Panc1 (cell line): ENCODE data around the gene KXD1. TPM values are rescaled to one million over a fixed set of nuclear protein-coding genes. Genes with fewer than 3 reads are reported as not detected.

Experiments
- ATAC-seq: fragments of 200-7000 bp; cut with Tn5 transposase; 2 replicates; pipeline ENCODE4 v1.9.1; 2020; ENCODE audit warnings: mild to moderate bottlenecking, moderate library complexity
- BruUV-seq: library from RNA; stranded (reverse); fragments of 400-500 nt; replicated peaks from 2 replicates; lab custom pipeline; 2021; lab: Mats Ljungman, UMichigan
- CTCF ChIA-PET: fragments of 300-600 bp; sonication (Branson Sonifier 250); formaldehyde crosslinking; loops from one replicate; lab custom pipeline; 2022; ENCODE audit warnings: antibody characterized with exemption; lab: Charles Lee
- POLR2A ChIA-PET: fragments of 300-600 bp; sonication (Branson Sonifier 250); formaldehyde crosslinking; loops from one replicate; lab custom pipeline; 2022; ENCODE audit warnings: antibody characterized with exemption; lab: Charles Lee
- DNase-seq: peaks from one replicate; pipeline ENCODE4 v3.0.0-alpha.2; 2010; ENCODE audit warnings: low read depth, low spot score
- H3K27ac ChIP-seq: 2 replicates; pipeline ENCODE4 v1.5.1; 2011; ENCODE audit warnings: mild to moderate bottlenecking, low read length, inconsistent platforms
- H3K27me3 ChIP-seq: fragments of 200-500 bp; sonication (Bioruptor generic); 2 replicates; pipeline ENCODE4 v1.6.0; 2014; ENCODE audit warnings: low read length, inconsistent platforms; ENCODE audit not compliant: control insufficient read depth, insufficient read depth
- H3K36me3 ChIP-seq: fragments of 200-500 bp; sonication (Bioruptor generic); 2 replicates; pipeline ENCODE4 v1.5.1; 2014; ENCODE audit warnings: inconsistent platforms, mild to moderate bottlenecking, low read length, moderate library complexity; ENCODE audit not compliant: control insufficient read depth, insufficient read depth
- H3K4me1 ChIP-seq: 2 replicates; pipeline ENCODE4 v1.5.1; 2011; ENCODE audit warnings: inconsistent platforms, mild to moderate bottlenecking, low read length, moderate library complexity; ENCODE audit not compliant: control insufficient read depth, insufficient read depth
- H3K4me3 ChIP-seq, 2 experiments: 2 replicates each; pipeline ENCODE4 v1.5.1; 2011 to 2012; ENCODE audit warnings: low read depth in 2 of 2, low read length in 2 of 2, mild to moderate bottlenecking in 2 of 2, inconsistent platforms in 1 of 2, moderate library complexity in 1 of 2
- H3K9me3 ChIP-seq: fragments of 200-500 bp; sonication (Bioruptor generic); 2 replicates; pipeline ENCODE4 v1.5.1; 2014; ENCODE audit warnings: low read depth, mild to moderate bottlenecking, inconsistent platforms, low read length, moderate library complexity; ENCODE audit not compliant: control insufficient read depth, insufficient read depth
- CTCF ChIP-seq: fragments of 450-650 bp; IDR thresholded peaks from 2 replicates; pipeline ENCODE4 v1.5.1; 2017; ENCODE audit warnings: mild to moderate bottlenecking
- POLR2AphosphoS5 ChIP-seq: IDR thresholded peaks from 2 replicates; pipeline ENCODE4 v1.6.1; 2012; ENCODE audit warnings: mild to moderate bottlenecking, low read depth, low read length, moderate library complexity
- REST ChIP-seq, 2 experiments: IDR thresholded peaks; 2 replicates each; pipeline ENCODE4 v1.6.1; 2011 to 2012; ENCODE audit warnings: low read depth in 2 of 2, control low read depth in 1 of 2, low read length in 1 of 2, mild to moderate bottlenecking in 1 of 2, moderate library complexity in 1 of 2; ENCODE audit not compliant: insufficient read depth in 1 of 2
- SIN3A ChIP-seq: IDR thresholded peaks from 2 replicates; pipeline ENCODE4 v1.6.1; 2012; ENCODE audit warnings: low read depth, mild to moderate bottlenecking, low read length, moderate library complexity, borderline replicate concordance; ENCODE audit not compliant: insufficient read depth
- TCF7L2 ChIP-seq: IDR thresholded peaks from 2 replicates; pipeline ENCODE4 v1.6.1; 2011; ENCODE audit warnings: mild to moderate bottlenecking, low read depth, low read length, inconsistent platforms
- in situ Hi-C: cut with HindIII; loops from 2 replicates; pipeline ENCODE4 v1.10.0; 2016; ENCODE audit warnings: low sequenced_read_pairs, low pct_unique_long_range_greater_than_20kb
- intact Hi-C: fragments of 100-400 bp; cut with micrococcal nuclease; formaldehyde crosslinking; loops from one replicate; pipeline ENCODE4 v1.10.0; 2022; ENCODE audit not compliant: unreplicated experiment
- total RNA-seq: library from RNA; stranded (reverse); gene quantifications from one replicate; pipeline ENCODE4 v1.2.1, GENCODE V29; 2021; ENCODE audit not compliant: unreplicated experiment

The KXD1 gene
- total RNA-seq, 1 experiment from 2014 or later = 106 TPM

- ChIA-PET POLR2A (no interaction called here), CTCF (interaction anchor here (0.6 to 1.5 kb wide), 7 partner anchors 9 to 429 kb away, joined by 3 to 12 read pairs (median 5); no protein-coding TSS in a partner anchor)
- no TSS peak for BruUV-seq
- DNase-seq (peak; percentile 50), ATAC-seq (peak; percentile 67)
- peak overlapping the region; percentile 65 to 70 for H3K4me3 ChIP-seq
- peak overlapping the region; percentile 76 for H3K27ac ChIP-seq
- TF ChIP-seq TCF7L2 (no peak), SIN3A (no peak), REST (IDR thresholded peaks at IDR 0.05; ENCODE audit: insufficient read depth in 1 of 2, low read depth in 2 of 2, low read length in 1 of 2) (no peak), CTCF (no peak), POLR2AphosphoS5 (no peak)
- in situ Hi-C loops (no loop called here), intact Hi-C loops (loop anchor here (5.0 to 10.0 kb wide), 2 partner anchors 85 to 258 kb away; no protein-coding TSS in a partner anchor)
- no peaks in the 10 kb centered on the region for H3K4me1 ChIP-seq
- H3K9me3 ChIP-seq = no peaks in the 10 kb centered on the region
- no peaks in the 10 kb centered on the region for H3K27me3 ChIP-seq
- H3K36me3 ChIP-seq = no peaks in the 10 kb centered on the region; the same call in 1 of the 2 replicates
Measured at GRCh38 chr19:18589380-18590272, 32.0 kb downstream of the KXD1 start.

GRCh38 chr19:18590273-18591272 lies 32.9 kb downstream of the KXD1 start:
- Histone ChIP-seq H3K36me3 (no peaks in the 10 kb centered on the region; the same call in 1 of the 2 replicates), H3K27me3 (no peaks in the 10 kb centered on the region), H3K4me3 (peak overlapping the region; percentile 65 to 70), H3K27ac (peak overlapping the region; percentile 76), H3K4me1 (no peaks in the 10 kb centered on the region), H3K9me3 (no peaks in the 10 kb centered on the region)
- TSS peak; percentile 85 for BruUV-seq
- in situ Hi-C loops = no loop called here
- ATAC-seq (peak; percentile 76), DNase-seq (peak; percentile 75)
- intact Hi-C loops = loop anchor here (5.0 to 10.0 kb wide), 2 partner anchors 84 to 257 kb away; no protein-coding TSS in a partner anchor
- ChIA-PET POLR2A (no interaction called here), CTCF (interaction anchor here (0.7 kb wide), 2 partner anchors 102 to 430 kb away, joined by 5 to 8 read pairs; no protein-coding TSS in a partner anchor)
- TF ChIP-seq TCF7L2 = no peak
- peak; percentile 79 for TF ChIP-seq CTCF
- TF ChIP-seq SIN3A = no peak
- TF ChIP-seq REST (IDR thresholded peaks at IDR 0.05; ENCODE audit: insufficient read depth in 1 of 2, low read depth in 2 of 2, low read length in 1 of 2) = no peak; a peak in 1 of 4 replicates
- TF ChIP-seq POLR2AphosphoS5 = 0 out of 2 replicates have a peak, but pooled peaks have one; percentile 14
